Esophagus (tissue), 2 donors: ENCODE data around the gene RGS14. TPM values are rescaled to one million over a fixed set of nuclear protein-coding genes. Genes with fewer than 3 reads are reported as not detected.

Experiments used
- H3K27ac ChIP-seq, 2 donors: one replicate each; pipeline ENCODE4 v1.5.1; 2013; ENCODE audit warnings: low read depth in 2 of 2, mild to moderate bottlenecking in 2 of 2, inconsistent platforms in 1 of 2, low read length in 1 of 2, moderate library complexity in 1 of 2
- H3K27me3 ChIP-seq, 2 donors: one replicate each; pipeline ENCODE4 v1.6.1; 2013; ENCODE audit warnings: low read length in 2 of 2, control low read depth in 1 of 2, mild to moderate bottlenecking in 1 of 2; ENCODE audit not compliant: insufficient read depth in 2 of 2, control insufficient read depth in 1 of 2
- H3K36me3 ChIP-seq, 2 donors: one replicate each; pipeline ENCODE4 v1.6.1; 2013; ENCODE audit warnings: low read length in 1 of 2; ENCODE audit not compliant: control insufficient read depth in 2 of 2, insufficient read depth in 2 of 2
- H3K4me1 ChIP-seq, 2 donors: one replicate each; pipeline ENCODE4 v1.6.1; 2013; ENCODE audit warnings: low read length in 1 of 2; ENCODE audit not compliant: control insufficient read depth in 2 of 2, insufficient read depth in 2 of 2
- H3K4me3 ChIP-seq, 2 donors: one replicate each; pipeline ENCODE4 v1.5.1; 2013; ENCODE audit warnings: low read length in 2 of 2, mild to moderate bottlenecking in 2 of 2, low read depth in 1 of 2, moderate library complexity in 1 of 2
- H3K9me3 ChIP-seq, 2 donors: one replicate each; pipeline ENCODE4 v1.6.1; 2013; ENCODE audit warnings: mild to moderate bottlenecking in 2 of 2, low read depth in 1 of 2, low read length in 1 of 2, moderate library complexity in 1 of 2; ENCODE audit not compliant: control insufficient read depth in 2 of 2, insufficient read depth in 1 of 2
- whole genome bisulfite sequencing, 2 donors: extraction: QIAGEN DNeasy Blood & Tissue Kit; methylation state at CpG; one replicate each; pipeline ENCODE4 v1.1.7; 2013; 5-methylcytosine and 5-hydroxymethylcytosine counted together
- polyA plus RNA-seq, 2 donors: library from polyadenylated mRNA; stranded (reverse); fragments of 200-250 nt; gene quantifications; one replicate each; pipeline ENCODE4 v1.2.3, GENCODE V29; 2013
- donor health status: healthy with polysubstance abuse.
- donor health status: Bipolar disorder and iron deficiency.

Gene RGS14
- polyA plus RNA-seq, 2 donors, result 49.7 to 74.5 TPM

DNA sequence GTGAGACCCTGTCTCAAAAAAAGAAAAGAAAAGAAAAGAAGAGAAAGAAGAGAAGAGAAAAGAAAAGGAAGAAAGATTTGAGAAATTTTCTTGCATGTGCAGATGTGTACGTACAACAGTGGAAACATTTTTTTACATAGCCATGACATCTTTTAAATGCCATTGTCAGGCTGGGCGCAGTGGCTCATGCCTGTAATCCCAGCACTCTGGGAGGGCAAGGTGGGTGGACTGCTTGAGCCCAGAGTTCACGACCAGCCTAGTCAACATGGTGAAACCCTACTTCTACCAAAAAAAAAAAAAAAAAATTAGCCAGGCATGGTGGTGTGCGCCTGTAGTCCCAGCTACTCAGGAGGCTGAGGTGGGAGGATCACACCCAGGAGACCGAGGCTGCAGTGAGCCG lies 12.8 kb upstream of the RGS14 start:
- H3K4me1 ChIP-seq, result peaks cover 0 to 2% of the 10 kb centered on the region in 2 donors
- no peaks in the 10 kb centered on the region for H3K27me3 ChIP-seq
- no peak overlapping the region for H3K27ac ChIP-seq
- H3K4me3 ChIP-seq, result no peak overlapping the region
- 96 to 97% methylated on average over 6 of the region's 6 CpGs for WGBS, 2 donors
- no peaks in the 10 kb centered on the region for H3K9me3 ChIP-seq
- peaks cover 5 to 7% of the 10 kb centered on the region in 2 donors for H3K36me3 ChIP-seq

DNA sequence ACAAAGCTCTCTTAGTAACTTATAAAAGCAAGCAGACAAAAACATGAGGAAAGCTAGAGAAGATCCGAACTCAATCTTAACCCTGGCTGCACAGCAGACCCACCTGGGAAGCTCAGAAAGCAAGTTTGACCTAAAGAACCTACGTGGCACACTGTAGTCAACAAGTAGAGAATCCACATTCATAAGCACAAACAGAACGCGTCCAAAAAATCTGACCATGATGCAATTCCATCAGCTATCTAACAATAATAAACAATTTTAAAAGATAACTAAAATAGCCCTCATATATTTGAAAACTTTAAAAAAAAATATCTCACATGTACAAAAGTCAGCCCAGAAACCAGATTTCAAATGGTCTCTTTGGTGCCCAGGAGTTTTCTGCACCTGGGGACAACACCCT lies 10.9 kb upstream of the RGS14 start:
- peaks cover 2 to 8% of the 10 kb centered on the region in 2 donors for H3K4me1 ChIP-seq

DNA sequence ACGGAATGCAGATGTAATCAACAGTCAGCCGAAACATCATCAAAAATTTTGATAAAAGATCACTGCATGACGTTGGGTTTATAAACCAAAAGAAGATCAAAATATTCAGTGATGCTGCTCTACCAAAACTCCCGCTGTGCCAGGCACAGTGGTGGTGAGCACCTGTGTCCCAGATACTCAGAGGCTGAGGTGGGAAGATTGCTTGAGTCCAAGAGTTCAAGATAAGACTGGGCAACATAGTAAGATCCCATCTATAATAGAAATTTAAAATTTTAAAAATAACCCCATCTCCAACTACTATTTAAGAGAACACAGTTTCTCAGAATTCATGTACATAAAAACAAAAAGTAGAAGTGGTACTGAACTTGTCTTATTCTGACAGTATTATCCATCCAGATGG lies 10.0 kb upstream of the RGS14 start:
- Histone ChIP-seq H3K27me3 (no peaks in the 10 kb centered on the region), H3K27ac (no peak overlapping the region), H3K4me3 (no peak overlapping the region), H3K9me3 (no peaks in the 10 kb centered on the region), H3K4me1 (peaks cover 2 to 12% of the 10 kb centered on the region in 2 donors), H3K36me3 (peaks cover 5% of the 10 kb centered on the region in 2 donors)
- WGBS, 2 donors, result 81 to 88% methylated on average over 4 of the region's 4 CpGs

More for the DNA sequence above, 10.9 kb upstream of the RGS14 start:
- H3K9me3 ChIP-seq, result no peaks in the 10 kb centered on the region
- peak overlapping the region in 1 of 2 donors; percentile 8 for H3K27ac ChIP-seq
- no peak overlapping the region for H3K4me3 ChIP-seq
- WGBS, 2 donors, result 74 to 75% methylated on average over 4 of the region's 4 CpGs
- peaks cover 5 to 7% of the 10 kb centered on the region in 2 donors for H3K36me3 ChIP-seq
- no peaks in the 10 kb centered on the region for H3K27me3 ChIP-seq

GRCh38 chr5:177349362-177349647 lies 8.4 kb upstream of the RGS14 start:
- Histone ChIP-seq H3K4me3 (peak overlapping the region in 1 of 2 donors; percentile 89), H3K27ac (peak overlapping the region in 1 of 2 donors; percentile 50), H3K36me3 (peaks cover 5% of the 10 kb centered on the region in 2 donors), H3K9me3 (no peaks in the 10 kb centered on the region), H3K4me1 (peaks cover 2 to 12% of the 10 kb centered on the region in 2 donors), H3K27me3 (no peaks in the 10 kb centered on the region)
- 52 to 61% methylated on average over 3 of the region's 3 CpGs for WGBS, 2 donors

- H3K4me1 ChIP-seq, result peaks cover 2 to 12% of the 10 kb centered on the region in 2 donors
- no peaks in the 10 kb centered on the region for H3K27me3 ChIP-seq
- peak overlapping the region; percentile 24 to 89 for H3K4me3 ChIP-seq
- peak overlapping the region; percentile 82 to 95 for H3K27ac ChIP-seq
- H3K9me3 ChIP-seq, result no peaks in the 10 kb centered on the region
- WGBS, 2 donors, result 50 to 60% methylated on average over 5 of the region's 5 CpGs
- peaks cover 5% of the 10 kb centered on the region in 2 donors for H3K36me3 ChIP-seq
These were observed 8.0 kb upstream of the RGS14 start for GRCh38 chr5:177349762-177350161.

DNA sequence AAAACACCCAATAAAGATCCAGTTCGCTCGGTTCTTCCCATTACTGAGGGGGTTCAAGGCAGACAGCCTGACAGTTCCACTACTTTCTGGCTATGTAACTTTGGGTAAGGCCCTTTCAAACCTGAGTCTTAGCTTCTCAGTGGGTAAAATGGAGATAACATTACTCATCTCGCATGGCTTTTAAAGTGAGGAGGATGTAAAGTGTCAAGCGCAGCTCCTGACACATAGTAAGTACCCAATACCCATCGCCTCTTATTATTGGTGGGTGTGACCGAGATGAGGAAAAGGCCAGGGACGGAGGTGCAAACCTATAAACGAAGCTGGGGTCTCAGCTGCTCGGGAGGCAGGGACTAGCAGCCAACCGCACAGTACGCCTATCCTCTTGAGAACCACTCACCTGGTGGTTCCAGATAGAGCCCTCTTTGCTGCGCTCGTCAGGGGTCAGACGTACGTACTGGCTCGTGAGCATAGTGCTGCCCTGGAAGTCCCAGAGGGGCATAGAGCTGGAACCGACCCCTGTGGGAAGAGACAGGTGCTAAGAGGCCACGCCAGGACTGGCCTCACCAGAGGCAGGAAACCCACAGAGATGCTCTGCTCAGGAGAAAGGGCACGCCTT lies 6.8 kb upstream of the RGS14 start:
- no peaks in the 10 kb centered on the region for H3K27me3 ChIP-seq
- H3K4me1 ChIP-seq, result peaks cover 2 to 12% of the 10 kb centered on the region in 2 donors
- H3K4me3 ChIP-seq, result peak overlapping the region; percentile 73 to 89
- H3K36me3 ChIP-seq, result peaks cover 2 to 5% of the 10 kb centered on the region in 2 donors
- H3K9me3 ChIP-seq, result peaks cover 0 to 2% of the 10 kb centered on the region in 2 donors
- H3K27ac ChIP-seq, result peak overlapping the region; percentile 95 to 99
- 9% methylated on average over 19 of the region's 19 CpGs for WGBS, 2 donors

DNA sequence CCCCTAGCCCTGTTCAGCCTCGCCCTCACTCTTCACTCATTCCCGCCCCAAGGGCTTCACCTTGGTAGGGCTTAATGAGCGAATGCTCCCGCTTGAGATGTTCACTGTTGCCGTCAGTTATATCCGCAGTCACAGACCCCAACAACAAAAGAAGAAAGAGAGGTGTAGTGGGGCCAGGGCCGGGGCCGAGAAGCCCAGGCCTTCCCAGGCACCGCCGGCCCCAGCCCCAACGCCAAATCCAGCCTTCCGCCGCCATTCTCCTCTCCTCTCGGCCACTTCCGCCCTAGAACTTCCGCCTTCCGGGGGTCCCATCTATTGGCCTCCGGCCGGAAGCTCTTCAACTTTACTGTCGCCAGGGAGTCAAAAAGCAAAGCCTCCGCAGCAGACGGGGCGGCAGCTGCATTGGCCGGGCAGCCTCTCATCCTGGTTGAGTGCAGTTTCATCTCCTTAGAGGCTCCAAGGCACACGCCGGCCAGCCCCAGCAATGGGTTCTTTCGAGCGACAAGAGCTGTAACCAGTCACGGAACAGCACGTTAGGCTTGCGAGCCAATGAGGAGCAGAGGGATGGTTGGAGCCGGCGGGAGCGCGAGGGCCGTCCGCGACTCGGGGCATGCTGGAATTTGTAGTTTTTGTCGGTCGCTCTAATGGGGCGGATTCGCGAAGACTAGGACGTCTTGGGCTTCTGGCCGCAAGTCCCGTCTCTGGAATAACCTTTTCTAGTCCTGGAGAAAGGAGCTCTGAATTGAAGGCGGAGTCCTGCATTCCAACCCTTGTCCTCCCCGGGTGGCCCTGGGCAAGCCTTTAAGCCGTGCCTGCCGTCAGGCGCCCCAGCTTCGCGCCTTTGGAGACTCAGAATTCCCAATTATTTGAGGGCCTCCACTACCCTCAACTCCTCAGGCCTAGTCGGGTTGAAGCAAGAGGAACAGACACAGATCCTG lies 6.1 kb upstream of the RGS14 start, which contains the start of gene LMAN2:
LMAN2 (minus strand) TSS at position 277 of the 938 bp plus-strand sequence; CDS start at position 256, 21 bp downstream.
- peaks cover 2 to 12% of the 10 kb centered on the region in 2 donors for H3K4me1 ChIP-seq
- no peaks in the 10 kb centered on the region for H3K27me3 ChIP-seq
- peaks cover 2 to 5% of the 10 kb centered on the region in 2 donors for H3K36me3 ChIP-seq
- peaks cover 0 to 2% of the 10 kb centered on the region in 2 donors for H3K9me3 ChIP-seq
- H3K4me3 ChIP-seq, result peak within 1 kb of the TSS; percentile 73 to 89
- peak within 1 kb of the TSS; percentile 95 to 99 for H3K27ac ChIP-seq
- WGBS, 2 donors, result 6 to 7% methylated on average over 55 of the region's 55 CpGs

GRCh38 chr5:177353093-177353492 lies 4.6 kb upstream of the RGS14 start:
- WGBS, 2 donors, result 85 to 88% methylated on average over 5 of the region's 5 CpGs
- Histone ChIP-seq H3K36me3 (peaks cover 0 to 2% of the 10 kb centered on the region in 2 donors), H3K27ac (no peak overlapping the region), H3K4me3 (no peak overlapping the region), H3K9me3 (peaks cover 0 to 2% of the 10 kb centered on the region in 2 donors), H3K4me1 (peaks cover 2 to 21% of the 10 kb centered on the region in 2 donors), H3K27me3 (no peaks in the 10 kb centered on the region)

GRCh38 chr5:177354256-177354655 lies 3.5 kb upstream of the RGS14 start:
- Histone ChIP-seq H3K27me3 (no peaks in the 10 kb centered on the region), H3K36me3 (no peaks in the 10 kb centered on the region), H3K4me3 (no peak overlapping the region), H3K4me1 (peaks cover 2 to 24% of the 10 kb centered on the region in 2 donors), H3K9me3 (peaks cover 0 to 2% of the 10 kb centered on the region in 2 donors), H3K27ac (no peak overlapping the region)
- 89 to 94% methylated on average over 3 of the region's 3 CpGs for WGBS, 2 donors
